ENCODE measurements around the gene LPP. TPM values are rescaled to one million over a fixed set of nuclear protein-coding genes. Genes with fewer than 3 reads are reported as not detected.

Gene LPP
- polyA plus RNA-seq, 2 of the 4 experiments (the other 2 are of a cell fraction) = 11.0 to 30.8 TPM

DNA sequence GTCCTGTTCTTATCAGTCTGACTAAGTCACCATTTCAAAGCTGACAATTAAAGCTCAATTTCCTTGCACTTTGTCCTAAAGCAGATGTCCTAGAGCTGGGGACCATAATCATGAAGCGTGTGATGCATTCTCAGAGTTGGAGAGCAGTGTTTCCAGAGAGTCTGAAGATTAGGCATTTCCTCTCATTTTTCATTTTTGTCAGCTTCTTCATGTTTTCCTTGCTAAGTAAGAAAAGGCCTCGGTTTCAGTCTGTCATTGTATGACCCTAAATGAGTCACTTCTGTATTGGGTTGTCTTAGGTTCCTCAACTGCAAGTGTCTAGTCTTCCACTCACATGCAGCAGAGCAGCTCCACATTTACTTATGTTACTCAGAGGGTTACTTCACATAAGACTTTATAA is 760.6 kb downstream of the LPP start:
- TF ChIP-seq CBX2 (IDR thresholded peaks at IDR 0.05; ENCODE audit: borderline replicate concordance, low read depth) = no peak
- no peak for TF ChIP-seq NR3C1 (IDR thresholded peaks at IDR 0.05)
- TF ChIP-seq FOSL2 (IDR thresholded peaks at IDR 0.05) = no peak
- TF ChIP-seq FOSL2 (CRISPR knock-in tag; IDR thresholded peaks at IDR 0.05) = no peak
- TF ChIP-seq, protein P1, sequence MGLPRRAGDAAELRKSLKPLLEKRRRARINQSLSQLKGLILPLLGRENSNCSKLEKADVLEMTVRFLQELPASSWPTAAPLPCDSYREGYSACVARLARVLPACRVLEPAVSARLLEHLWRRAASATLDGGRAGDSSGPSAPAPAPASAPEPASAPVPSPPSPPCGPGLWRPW (IDR thresholded peaks at IDR 0.05) = no peak
- TF ChIP-seq MAFK (IDR thresholded peaks at IDR 0.05; ENCODE audit: partially characterized antibody) = no peak
- no peak for TF ChIP-seq POLR2A (IDR thresholded peaks at IDR 0.05; ENCODE audit: low read length)
- TF ChIP-seq, protein P2, sequence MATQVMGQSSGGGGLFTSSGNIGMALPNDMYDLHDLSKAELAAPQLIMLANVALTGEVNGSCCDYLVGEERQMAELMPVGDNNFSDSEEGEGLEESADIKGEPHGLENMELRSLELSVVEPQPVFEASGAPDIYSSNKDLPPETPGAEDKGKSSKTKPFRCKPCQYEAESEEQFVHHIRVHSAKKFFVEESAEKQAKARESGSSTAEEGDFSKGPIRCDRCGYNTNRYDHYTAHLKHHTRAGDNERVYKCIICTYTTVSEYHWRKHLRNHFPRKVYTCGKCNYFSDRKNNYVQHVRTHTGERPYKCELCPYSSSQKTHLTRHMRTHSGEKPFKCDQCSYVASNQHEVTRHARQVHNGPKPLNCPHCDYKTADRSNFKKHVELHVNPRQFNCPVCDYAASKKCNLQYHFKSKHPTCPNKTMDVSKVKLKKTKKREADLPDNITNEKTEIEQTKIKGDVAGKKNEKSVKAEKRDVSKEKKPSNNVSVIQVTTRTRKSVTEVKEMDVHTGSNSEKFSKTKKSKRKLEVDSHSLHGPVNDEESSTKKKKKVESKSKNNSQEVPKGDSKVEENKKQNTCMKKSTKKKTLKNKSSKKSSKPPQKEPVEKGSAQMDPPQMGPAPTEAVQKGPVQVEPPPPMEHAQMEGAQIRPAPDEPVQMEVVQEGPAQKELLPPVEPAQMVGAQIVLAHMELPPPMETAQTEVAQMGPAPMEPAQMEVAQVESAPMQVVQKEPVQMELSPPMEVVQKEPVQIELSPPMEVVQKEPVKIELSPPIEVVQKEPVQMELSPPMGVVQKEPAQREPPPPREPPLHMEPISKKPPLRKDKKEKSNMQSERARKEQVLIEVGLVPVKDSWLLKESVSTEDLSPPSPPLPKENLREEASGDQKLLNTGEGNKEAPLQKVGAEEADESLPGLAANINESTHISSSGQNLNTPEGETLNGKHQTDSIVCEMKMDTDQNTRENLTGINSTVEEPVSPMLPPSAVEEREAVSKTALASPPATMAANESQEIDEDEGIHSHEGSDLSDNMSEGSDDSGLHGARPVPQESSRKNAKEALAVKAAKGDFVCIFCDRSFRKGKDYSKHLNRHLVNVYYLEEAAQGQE (IDR thresholded peaks at IDR 0.05) = no peak
- TF ChIP-seq CBX8 (IDR thresholded peaks at IDR 0.05) = no peak
- TF ChIP-seq EHMT2 (IDR thresholded peaks at IDR 0.05; ENCODE audit: low read depth) = no peak
- no peak for TF ChIP-seq HDAC2 (IDR thresholded peaks at IDR 0.05)
- TF ChIP-seq, protein P3, sequence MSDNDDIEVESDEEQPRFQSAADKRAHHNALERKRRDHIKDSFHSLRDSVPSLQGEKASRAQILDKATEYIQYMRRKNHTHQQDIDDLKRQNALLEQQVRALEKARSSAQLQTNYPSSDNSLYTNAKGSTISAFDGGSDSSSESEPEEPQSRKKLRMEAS (IDR thresholded peaks at IDR 0.05) = no peak
- TF ChIP-seq HOXA7 (CRISPR knock-in tag; IDR thresholded peaks at IDR 0.05) = no peak
- no peak for TF ChIP-seq CHD2 (IDR thresholded peaks at IDR 0.05; ENCODE audit: low read length, partially characterized antibody)
- no peak for TF ChIP-seq POLR2AphosphoS2 (conservative IDR thresholded peaks at IDR 0.05; ENCODE audit: low read length)
- DNase-seq (ENCODE audit: low read depth in 1 of 2, low spot score in 1 of 2) (no peak), ATAC-seq (no peak), FAIRE-seq (no peak)
- no peak overlapping the region for H3K27ac ChIP-seq
- H3K9me3 ChIP-seq = no peaks in the 10 kb centered on the region
- H3K4me1 ChIP-seq = no peaks in the 10 kb centered on the region
- no peak overlapping the region for H3K4me3 ChIP-seq
- CTCF ChIA-PET = no interaction called here
- 64% methylated on average over 2 of the region's 2 CpGs for WGBS (ENCODE audit: missing lambda C conversion rate)
- POLR2A ChIA-PET = no interaction called here
- no peak overlapping the region for H3K4me2 ChIP-seq

DNA sequence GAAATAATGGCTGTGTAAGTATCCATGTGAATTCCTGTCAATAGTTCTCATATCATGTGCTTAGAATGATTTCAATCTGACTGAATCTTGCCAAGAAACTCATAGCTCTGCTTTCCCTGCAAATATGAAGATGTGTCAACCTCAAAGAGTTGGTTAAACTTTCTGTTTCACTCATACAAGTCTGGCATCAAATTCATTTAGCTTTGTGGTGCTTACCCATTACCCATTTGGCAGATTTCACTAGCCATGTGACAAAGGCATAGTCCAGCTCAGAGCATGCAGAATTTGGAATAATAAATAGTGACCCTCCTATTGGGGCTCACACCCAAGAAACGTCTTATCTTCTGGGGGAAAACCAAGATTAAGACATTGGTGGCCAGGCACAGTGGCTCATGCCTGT is 761.2 kb downstream of the LPP start:
- POLR2A ChIA-PET = no interaction called here
- Histone ChIP-seq H3K4me2 (no peak overlapping the region), H3K4me3 (no peak overlapping the region), H3K9me3 (no peaks in the 10 kb centered on the region), H3K27ac (no peak overlapping the region), H3K4me1 (no peaks in the 10 kb centered on the region)
- FAIRE-seq (no peak), ATAC-seq (no peak), DNase-seq (ENCODE audit: low read depth in 1 of 2, low spot score in 1 of 2) (no peak)
- TF ChIP-seq MAZ (IDR thresholded peaks at IDR 0.05; ENCODE audit: borderline replicate concordance, low read depth, low read length) = no peak
- no peak for TF ChIP-seq FOXS1 (CRISPR knock-in tag; IDR thresholded peaks at IDR 0.05)
- TF ChIP-seq NFE2L2 (conservative IDR thresholded peaks at IDR 0.05; ENCODE audit: low read length) = no peak
- no peak for TF ChIP-seq JUN (IDR thresholded peaks at IDR 0.05)
- no peak for TF ChIP-seq NR3C1 (IDR thresholded peaks at IDR 0.05)
- TF ChIP-seq, protein P4, sequence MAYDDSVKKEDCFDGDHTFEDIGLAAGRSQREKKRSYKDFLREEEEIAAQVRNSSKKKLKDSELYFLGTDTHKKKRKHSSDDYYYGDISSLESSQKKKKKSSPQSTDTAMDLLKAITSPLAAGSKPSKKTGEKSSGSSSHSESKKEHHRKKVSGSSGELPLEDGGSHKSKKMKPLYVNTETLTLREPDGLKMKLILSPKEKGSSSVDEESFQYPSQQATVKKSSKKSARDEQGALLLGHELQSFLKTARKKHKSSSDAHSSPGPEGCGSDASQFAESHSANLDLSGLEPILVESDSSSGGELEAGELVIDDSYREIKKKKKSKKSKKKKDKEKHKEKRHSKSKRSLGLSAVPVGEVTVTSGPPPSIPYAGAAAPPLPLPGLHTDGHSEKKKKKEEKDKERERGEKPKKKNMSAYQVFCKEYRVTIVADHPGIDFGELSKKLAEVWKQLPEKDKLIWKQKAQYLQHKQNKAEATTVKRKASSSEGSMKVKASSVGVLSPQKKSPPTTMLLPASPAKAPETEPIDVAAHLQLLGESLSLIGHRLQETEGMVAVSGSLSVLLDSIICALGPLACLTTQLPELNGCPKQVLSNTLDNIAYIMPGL (CRISPR knock-in tag; IDR thresholded peaks at IDR 0.05; ENCODE audit: borderline replicate concordance) = no peak
- no peak for TF ChIP-seq HOXA7 (CRISPR knock-in tag; IDR thresholded peaks at IDR 0.05)
- TF ChIP-seq RARB (CRISPR knock-in tag; IDR thresholded peaks at IDR 0.05) = no peak
- no peak for TF ChIP-seq PHF8 (IDR thresholded peaks at IDR 0.05; ENCODE audit: borderline replicate concordance, low read depth)
- WGBS (ENCODE audit: missing lambda C conversion rate) = 26% methylated on average over 1 of the region's 1 CpG
- CTCF ChIA-PET = no interaction called here
